ENCODE measurements around the gene ATP7B.

ATP7B gene

GRCh38 chr13:51950722-51951121, 60.5 kb downstream of the ATP7B start:
- DNase-seq (ENCODE audit: low read depth) = no peak

- no peak for DNase-seq (ENCODE audit: low read depth)
These were observed 65.0 kb downstream of the ATP7B start for GRCh38 chr13:51946163-51946669.

- DNase-seq (ENCODE audit: low read depth) = no peak
These were observed 66.1 kb downstream of the ATP7B start for GRCh38 chr13:51945149-51945548.

GRCh38 chr13:51944428-51944827, 66.8 kb downstream of the ATP7B start:
- no peak for DNase-seq (ENCODE audit: low read depth)

GRCh38 chr13:51943721-51944120, 67.5 kb downstream of the ATP7B start:
- DNase-seq (ENCODE audit: low read depth) = no peak

- DNase-seq (ENCODE audit: low read depth) = no peak
These were observed 69.1 kb downstream of the ATP7B start for GRCh38 chr13:51942189-51942588.

GRCh38 chr13:51938454-51938853, 72.8 kb downstream of the ATP7B start:
- no peak for DNase-seq (ENCODE audit: low read depth)

GRCh38 chr13:51937320-51938290, 73.6 kb downstream of the ATP7B start:
- no peak for DNase-seq (ENCODE audit: low read depth)

- DNase-seq (ENCODE audit: low read depth) = no peak
These were observed 75.7 kb downstream of the ATP7B start for GRCh38 chr13:51935326-51936171.

- no peak for DNase-seq (ENCODE audit: low read depth)
These were observed 76.7 kb downstream of the ATP7B start for GRCh38 chr13:51934461-51935087.

GRCh38 chr13:51933466-51934058, 77.7 kb downstream of the ATP7B start:
- DNase-seq (ENCODE audit: low read depth) = no peak

- no peak for DNase-seq (ENCODE audit: low read depth)
These were observed 79.0 kb downstream of the ATP7B start for GRCh38 chr13:51932231-51932630.

- no peak for DNase-seq (ENCODE audit: low read depth)
These were observed 79.6 kb downstream of the ATP7B start for GRCh38 chr13:51931606-51932005.

- no peak for DNase-seq (ENCODE audit: low read depth)
These were observed 81.6 kb downstream of the ATP7B start for GRCh38 chr13:51929699-51930098.

GRCh38 chr13:51928231-51928630, 83.0 kb downstream of the ATP7B start:
- DNase-seq (ENCODE audit: low read depth) = no peak

GRCh38 chr13:51927129-51927528, 84.1 kb downstream of the ATP7B start:
- no peak for DNase-seq (ENCODE audit: low read depth)

GRCh38 chr13:51926528-51926885, 84.7 kb downstream of the ATP7B start:
- DNase-seq (ENCODE audit: low read depth) = no peak

GRCh38 chr13:51925865-51926527, 85.3 kb downstream of the ATP7B start:
- no peak for DNase-seq (ENCODE audit: low read depth)

- DNase-seq (ENCODE audit: low read depth) = no peak
These were observed 86.3 kb downstream of the ATP7B start for GRCh38 chr13:51924756-51925544.

- DNase-seq (ENCODE audit: low read depth) = no peak
These were observed 87.2 kb downstream of the ATP7B start for GRCh38 chr13:51923983-51924539.

Measured in non-pigmented ciliary epithelial cell (primary cell).